NCI-H345 (cell line): ENCODE measurements around the gene INAVA.

Experiments
- DNase-seq: peaks from one replicate; lab custom pipeline; 2025; lab: John Stamatoyannopoulos, UW

Gene INAVA

DNA sequence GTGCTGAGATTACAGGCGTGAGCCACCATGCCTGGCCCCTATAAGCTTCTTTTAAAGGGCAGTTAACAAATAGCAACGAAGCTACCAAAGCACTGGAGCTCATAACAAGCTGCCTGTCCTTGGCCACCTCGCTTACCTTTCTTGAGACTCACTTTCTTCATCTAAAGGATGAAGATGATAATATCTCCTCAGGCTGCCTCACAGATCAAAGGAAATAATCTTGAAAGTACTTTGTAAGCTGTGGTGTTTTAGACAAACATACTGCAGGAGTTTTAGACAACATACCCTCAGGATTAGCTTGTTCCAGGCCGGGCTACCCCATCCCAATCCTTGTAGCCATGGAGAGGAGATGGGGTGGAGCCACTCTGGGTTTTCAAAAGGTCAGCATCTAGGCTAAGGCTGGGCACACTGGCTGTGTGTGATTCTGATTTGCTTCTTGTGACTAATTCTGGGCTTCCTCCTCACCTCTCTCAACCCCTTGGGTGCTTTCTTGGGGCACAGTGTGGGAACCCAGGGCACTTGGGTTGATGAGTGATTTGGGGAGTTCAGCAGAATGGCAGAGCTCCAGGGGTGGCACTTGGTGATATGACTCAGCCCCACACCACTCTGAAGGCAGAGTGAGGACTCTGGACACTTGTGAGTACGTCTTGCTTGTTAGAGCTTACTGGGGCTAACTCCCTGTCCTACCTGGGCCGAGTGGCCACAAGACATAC, 16.7 kb upstream of the INAVA start:
- DNase-seq: no peak

GRCh38 chr1:200880212-200880611, 14.5 kb upstream of the INAVA start:
- DNase-seq: no peak

GRCh38 chr1:200883118-200883517, 11.6 kb upstream of the INAVA start:
- DNase-seq: no peak

- no peak for DNase-seq
Observed at GRCh38 chr1:200885623-200886402, 8.9 kb upstream of the INAVA start.

GRCh38 chr1:200886594-200886993, 8.1 kb upstream of the INAVA start:
- no peak for DNase-seq

DNA sequence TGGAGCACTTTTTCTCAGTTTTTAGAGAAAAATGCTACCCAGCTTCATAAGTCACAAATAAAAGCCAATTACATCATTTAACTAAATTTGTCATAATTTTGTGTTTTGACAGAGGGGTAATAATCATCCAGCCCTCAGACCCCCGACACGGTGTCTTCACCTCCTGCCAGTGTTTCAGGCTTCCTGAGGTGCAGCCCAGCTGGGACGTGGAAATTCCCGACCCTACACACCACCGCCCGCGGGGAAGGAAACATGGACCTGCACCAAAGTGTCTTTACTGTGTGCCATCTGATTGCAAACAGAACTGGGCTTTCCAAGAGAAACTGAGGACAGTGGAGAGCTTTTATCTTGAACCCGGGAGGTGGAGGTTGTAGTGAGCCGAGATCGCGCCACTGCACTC, 7.7 kb upstream of the INAVA start:
- DNase-seq: no peak

- DNase-seq: no peak
Observed at GRCh38 chr1:200887772-200888348, 6.8 kb upstream of the INAVA start.

DNA sequence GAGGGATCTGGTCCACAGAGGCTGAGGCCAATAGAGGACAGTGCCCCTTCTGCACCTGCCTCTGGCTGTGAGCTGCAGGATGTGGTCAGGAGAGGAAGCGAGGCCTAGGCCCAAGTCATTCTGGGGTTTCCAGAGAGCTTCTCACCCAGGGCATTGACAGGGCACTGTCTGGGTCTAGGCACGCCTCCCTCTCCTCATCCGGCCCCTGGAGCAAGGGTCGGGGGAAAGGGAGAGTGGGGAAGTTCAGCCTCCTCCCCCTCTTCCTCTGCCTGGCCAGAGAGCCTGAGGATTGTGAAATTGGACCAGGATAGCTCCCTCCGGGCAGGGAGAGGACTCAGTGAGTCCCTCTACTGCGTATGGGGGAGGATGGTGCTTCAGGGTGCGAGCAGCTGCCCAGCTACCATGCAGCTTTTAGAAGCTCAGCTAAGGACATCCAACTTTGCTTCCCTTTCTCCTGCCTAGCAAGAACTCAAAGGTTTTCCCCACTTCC, 6.3 kb upstream of the INAVA start:
- no peak for DNase-seq

DNA sequence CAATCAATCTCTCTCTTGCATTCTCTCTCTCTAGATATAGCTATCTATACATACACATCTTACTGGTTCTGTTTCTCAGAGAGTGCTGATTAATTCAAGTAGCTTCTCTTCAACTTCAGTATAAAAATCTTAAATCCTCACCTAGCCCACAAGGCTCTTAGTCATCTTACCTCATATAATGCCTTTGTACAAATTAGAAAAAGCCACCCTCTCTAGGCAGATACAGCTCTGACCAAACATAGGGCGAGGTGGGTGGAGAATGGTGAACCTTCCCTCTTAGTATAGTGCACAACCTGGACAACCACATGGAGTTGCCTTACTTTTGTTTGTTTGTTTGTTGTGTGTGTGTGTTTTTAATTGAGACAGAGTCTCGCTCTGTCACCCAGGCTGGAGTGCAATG, 5.1 kb upstream of the INAVA start:
- DNase-seq: no peak

- DNase-seq: no peak
Observed at GRCh38 chr1:200890027-200890426, 4.7 kb upstream of the INAVA start.

- DNase-seq: no peak
Observed at GRCh38 chr1:200890818-200891773, 3.6 kb upstream of the INAVA start.

DNA sequence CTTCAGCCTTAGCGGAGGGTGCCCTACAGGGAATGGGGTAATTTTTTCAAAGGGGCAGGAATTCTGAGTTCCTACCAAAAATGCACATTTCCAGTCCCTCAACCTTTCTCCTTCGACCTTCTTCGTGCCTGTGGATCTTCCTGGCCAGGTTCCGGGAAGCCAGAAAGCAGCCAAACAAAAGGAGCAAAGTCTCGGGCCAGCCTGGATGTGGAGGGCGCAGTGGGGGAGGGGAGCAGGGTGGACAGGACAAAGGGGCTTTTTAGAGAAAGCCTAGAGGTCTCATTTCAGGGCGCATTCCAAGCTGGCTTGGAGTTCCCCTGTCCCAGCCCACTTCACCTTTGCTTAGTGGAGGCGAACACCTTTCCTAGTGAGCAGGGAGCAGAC, 2.9 kb upstream of the INAVA start:
- DNase-seq: no peak

- no peak for DNase-seq
Observed at GRCh38 chr1:200892546-200892945, 2.2 kb upstream of the INAVA start.

DNA sequence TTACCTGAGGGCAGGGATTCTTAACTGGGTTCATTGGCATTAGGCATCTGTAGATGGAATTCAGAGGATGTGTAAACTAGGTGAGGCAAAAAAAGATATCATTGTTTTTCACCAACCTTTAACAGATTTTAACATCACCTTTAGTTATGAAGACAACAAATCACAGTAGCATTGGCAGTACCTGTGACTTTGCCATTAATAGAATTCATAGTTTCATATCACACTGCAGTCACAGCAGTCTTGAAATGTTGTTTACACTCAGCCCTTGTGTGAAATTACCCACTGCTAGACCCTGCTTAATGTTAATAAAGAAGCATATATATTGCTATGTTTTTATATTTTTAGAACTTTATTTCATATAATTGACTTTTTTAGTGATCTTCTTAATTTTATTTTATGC, 1.7 kb upstream of the INAVA start:
- DNase-seq: no peak

DNA sequence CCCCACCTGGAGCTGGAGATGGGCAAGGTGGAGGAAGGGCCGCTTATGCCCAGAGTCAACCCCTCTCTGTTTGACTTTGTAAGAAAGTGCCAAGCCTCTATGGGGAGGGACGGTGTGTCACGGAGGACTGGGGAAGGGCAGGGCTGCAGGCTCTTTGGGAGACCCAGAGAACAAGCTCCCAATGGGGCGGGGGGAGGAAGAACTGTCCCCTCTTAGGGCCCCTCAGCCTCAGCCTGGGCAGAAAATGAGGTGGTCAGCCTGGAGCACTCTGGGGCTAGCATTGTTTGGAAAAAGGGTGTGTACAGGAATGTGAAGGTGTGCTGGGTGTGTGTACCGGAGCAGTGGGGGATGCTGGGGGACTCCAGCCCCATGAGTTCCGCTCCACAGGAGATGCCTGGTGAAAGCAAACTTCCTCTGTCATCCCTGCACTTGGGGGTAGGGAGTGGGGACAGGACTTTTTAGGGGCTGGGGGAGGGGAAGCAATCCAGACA, 1.2 kb upstream of the INAVA start:
- no peak for DNase-seq

GRCh38 chr1:200895443-200895789, 716 bp downstream of the INAVA start:
- no peak for DNase-seq

GRCh38 chr1:200895801-200896530, 1.3 kb downstream of the INAVA start:
- no peak for DNase-seq

- peak; percentile 8 for DNase-seq
Observed at GRCh38 chr1:200896531-200897196, 2.0 kb downstream of the INAVA start.

DNA sequence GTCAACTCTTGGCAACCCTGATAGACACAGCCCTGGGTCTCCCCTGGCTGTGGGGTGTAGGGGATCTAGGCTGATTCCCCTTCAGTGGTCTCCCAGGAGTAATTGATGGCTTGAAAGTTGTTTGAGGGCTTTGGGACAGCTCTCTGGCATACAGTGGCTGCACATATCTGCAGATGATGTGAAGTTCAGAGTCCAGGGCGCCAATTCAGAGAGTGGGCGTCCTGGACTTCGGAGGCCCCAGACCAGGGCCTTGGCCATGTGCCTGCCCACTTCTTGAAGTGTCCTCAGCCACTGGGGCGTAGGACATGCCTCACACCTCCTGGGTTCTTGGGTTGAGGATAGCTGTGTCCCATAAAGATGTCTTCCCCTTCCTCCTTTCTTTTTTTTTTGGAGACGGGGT, 2.6 kb downstream of the INAVA start:
- DNase-seq: no peak

GRCh38 chr1:200899015-200899386, 4.3 kb downstream of the INAVA start:
- DNase-seq: no peak

GRCh38 chr1:200899451-200899915, 4.8 kb downstream of the INAVA start:
- no peak for DNase-seq
